CD14-positive monocyte (primary cell): Measurements from ENCODE around the gene FAM167B. TPM values are rescaled to one million over a fixed set of nuclear protein-coding genes. Genes with fewer than 3 reads are reported as not detected.

Source experiments
- DNase-seq, 3 donors: peaks; one replicate each; pipeline ENCODE4 v3.0.0-alpha.2; 2011 to 2022
- H2AFZ ChIP-seq: 2 replicates; pipeline ENCODE4 v1.6.0; 2012; ENCODE audit warnings: mild to moderate bottlenecking, low read depth, low read length, inconsistent platforms; ENCODE audit not compliant: insufficient read depth, poor library complexity, severe bottlenecking
- H3K27ac ChIP-seq, 2 donors: 1 replicate in 1 of 2; 2 replicates in 1 of 2; pipeline ENCODE4 v1.5.1; 2012 to 2013; ENCODE audit warnings: low read length in 2 of 2, control low read depth in 1 of 2, inconsistent platforms in 1 of 2, low read depth in 1 of 2, mild to moderate bottlenecking in 1 of 2
- H3K27me3 ChIP-seq, 2 donors: one replicate each; pipeline versions ENCODE4 v1.6.0 to v1.6.1; 2011 to 2013; ENCODE audit warnings: low read length in 2 of 2; ENCODE audit not compliant: control insufficient read depth in 2 of 2, insufficient read depth in 2 of 2
- H3K36me3 ChIP-seq, 2 donors: replicated peaks in 1 of 2; 1 replicate in 1 of 2; 2 replicates in 1 of 2; pipeline versions ENCODE4 v1.5.1 to v1.6.1; 2012 to 2013; ENCODE audit warnings: low read length in 2 of 2, control low read depth in 1 of 2, inconsistent platforms in 1 of 2, mild to moderate bottlenecking in 1 of 2; ENCODE audit not compliant: insufficient read depth in 2 of 2, control insufficient read depth in 1 of 2
- H3K4me1 ChIP-seq, 2 donors: 1 replicate in 1 of 2; 2 replicates in 1 of 2; pipeline versions ENCODE4 v1.5.1 to v1.6.1; 2012 to 2013; ENCODE audit warnings: low read length in 2 of 2, control low read depth in 1 of 2, inconsistent platforms in 1 of 2, mild to moderate bottlenecking in 1 of 2, moderate library complexity in 1 of 2; ENCODE audit not compliant: insufficient read depth in 2 of 2, control insufficient read depth in 1 of 2
- H3K4me2 ChIP-seq: replicated peaks from 2 replicates; pipeline ENCODE3; 2012; ENCODE audit warnings: low read length, moderate library complexity, mild to moderate bottlenecking; ENCODE audit not compliant: poor library complexity, severe bottlenecking; ENCODE audit errors: extremely low read depth
- H3K4me3 ChIP-seq, 3 experiments: fragments of 200-600 bp in 1 of 3; sonication (generic) in 1 of 3; replicated peaks in 1 of 3; 1 replicate in 2 of 3; 2 replicates in 1 of 3; pipeline ENCODE4 v1.5.1; 2011 to 2013; ENCODE audit warnings: low read length in 3 of 3, mild to moderate bottlenecking in 3 of 3, control low read depth in 2 of 3, low read depth in 2 of 3, inconsistent platforms in 1 of 3, moderate library complexity in 1 of 3
- H3K79me2 ChIP-seq: 2 replicates; pipeline ENCODE4 v1.6.0; 2012; ENCODE audit warnings: mild to moderate bottlenecking, control low read depth, inconsistent platforms, low read length, moderate library complexity; ENCODE audit not compliant: insufficient read depth
- H3K9ac ChIP-seq: 2 replicates; pipeline ENCODE4 v1.6.0; 2017; ENCODE audit warnings: low read length, mild to moderate bottlenecking; ENCODE audit not compliant: insufficient read depth, poor library complexity, severe bottlenecking
- H3K9me3 ChIP-seq, 2 donors: replicated peaks in 1 of 2; 1 replicate in 1 of 2; 2 replicates in 1 of 2; pipeline versions ENCODE4 v1.5.1 to v1.6.1; 2012 to 2013; ENCODE audit warnings: low read length in 2 of 2, control low read depth in 1 of 2; ENCODE audit not compliant: control insufficient read depth in 1 of 2, insufficient read depth in 1 of 2
- H4K20me1 ChIP-seq: 2 replicates; pipeline ENCODE4 v1.6.0; 2012; ENCODE audit warnings: mild to moderate bottlenecking, low read length, control low read depth, moderate library complexity; ENCODE audit not compliant: insufficient read depth
- H3K27ac Mint-ChIP-seq, 7 donors: one replicate each; pipeline ENCODE4 v1.8.0; 2020; ENCODE audit warnings: mild to moderate bottlenecking in 7 of 7, mixed read lengths in 7 of 7, moderate library complexity in 6 of 7, inconsistent platforms in 2 of 7
- H3K27me3 Mint-ChIP-seq, 3 donors: one replicate each; pipeline ENCODE4 v1.8.0; 2021 to 2022; ENCODE audit warnings: low read depth in 3 of 3, mild to moderate bottlenecking in 3 of 3, mixed read lengths in 3 of 3, moderate library complexity in 3 of 3, inconsistent platforms in 1 of 3
- H3K36me3 Mint-ChIP-seq, 2 donors: one replicate each; pipeline ENCODE4 v1.8.0; 2020; ENCODE audit warnings: mixed read lengths in 2 of 2, inconsistent platforms in 1 of 2, mild to moderate bottlenecking in 1 of 2
- H3K4me1 Mint-ChIP-seq: one replicate; pipeline ENCODE4 v1.8.0; 2020; ENCODE audit warnings: mild to moderate bottlenecking, mixed read lengths
- H3K4me3 Mint-ChIP-seq, 2 donors: one replicate each; pipeline ENCODE4 v1.8.0; 2020; ENCODE audit warnings: mild to moderate bottlenecking in 2 of 2, mixed read lengths in 2 of 2, moderate library complexity in 1 of 2
- H3K9me3 Mint-ChIP-seq, 7 donors: one replicate each; pipeline ENCODE4 v1.8.0; 2020 to 2022; ENCODE audit warnings: mixed read lengths in 7 of 7, mild to moderate bottlenecking in 6 of 7, moderate library complexity in 6 of 7, inconsistent platforms in 2 of 7
- CTCF ChIP-seq: fragments of 200-600 bp; IDR thresholded peaks from one replicate; pipeline ENCODE4 v1.8.0; 2022; ENCODE audit warnings: antibody characterized with exemption, mild to moderate bottlenecking
- WGBS: methylation state at CpG from one replicate; pipeline ENCODE4 v1.1.5; 2013; ENCODE audit warnings: missing lambda C conversion rate; ENCODE audit not compliant: insufficient coverage; 5-methylcytosine and 5-hydroxymethylcytosine counted together
- intact Hi-C, 2 donors: fragments of 100-400 bp; cut with micrococcal nuclease; formaldehyde crosslinking; loops; one replicate each; pipeline versions ENCODE4 v1.15.0 to v1.15.1; 2023
- polyA plus RNA-seq, 3 donors: library from polyadenylated mRNA; depleted of rRNA in 1 of 3; unstranded in 2 of 3; stranded (reverse) in 1 of 3; fragments of 300-500 nt in 2 of 3; fragments of >200 nt in 1 of 3; fragmentation: Illumina TruSeq in 2 of 3; gene quantifications; 1 replicate in 2 of 3; 2 replicates in 1 of 3; pipeline ENCODE4 v1.2.3, GENCODE V29; 2012 to 2021

Gene FAM167B
- polyA plus RNA-seq, 3 donors = not detected

GRCh38 chr1:32201011-32201855, 45.8 kb upstream of the FAM167B start:
- H3K4me1 Mint-ChIP-seq = peaks cover 31% of the 10 kb centered on the region
- peaks cover 34 to 38% of the 10 kb centered on the region in 2 donors for H3K4me1 ChIP-seq
- H3K9me3 Mint-ChIP-seq = no peaks in the 10 kb centered on the region
- WGBS = under 1% methylated on average over 11 of the region's 26 CpGs
- H3K27me3 Mint-ChIP-seq = peaks cover 2 to 7% (median 6%) of the 10 kb centered on the region in 3 donors
- peak in 1 of 3 donors; percentile 58 for DNase-seq
- H3K4me2 ChIP-seq = peak overlapping the region; percentile 68
- H3K36me3 ChIP-seq = peaks cover 12 to 22% of the 10 kb centered on the region in 2 donors
- H3K27me3 ChIP-seq = no peaks in the 10 kb centered on the region
- no peak for TF ChIP-seq CTCF
- H3K79me2 ChIP-seq = no peaks in the 10 kb centered on the region
- H3K27ac ChIP-seq = peak overlapping the region in 1 of 2 donors; percentile 59
- H3K9ac ChIP-seq = peak overlapping the region; percentile 60
- H3K27ac Mint-ChIP-seq = peak overlapping the region in 4 of 7 donors; percentile 4 to 87 (median 48)
- no peaks in the 10 kb centered on the region for H3K9me3 ChIP-seq
- no peaks in the 10 kb centered on the region for H4K20me1 ChIP-seq
- peak overlapping the region; percentile 59 to 79 (median 79) for H3K4me3 ChIP-seq
- intact Hi-C loops = no loop called here
- peak overlapping the region; percentile 91 to 94 for H3K4me3 Mint-ChIP-seq
- H2AFZ ChIP-seq = peak overlapping the region; percentile 91
- peaks cover 18 to 20% of the 10 kb centered on the region in 2 donors for H3K36me3 Mint-ChIP-seq

- 91% methylated on average over 10 of the region's 26 CpGs for WGBS
- peak overlapping the region; percentile 84 to 90 for H3K4me3 Mint-ChIP-seq
- Histone ChIP-seq H3K9me3 (no peaks in the 10 kb centered on the region), H4K20me1 (no peaks in the 10 kb centered on the region), H3K27me3 (no peaks in the 10 kb centered on the region), H3K9ac (peak overlapping the region; percentile 70), H3K4me1 (peaks cover 34 to 35% of the 10 kb centered on the region in 2 donors), H3K79me2 (no peaks in the 10 kb centered on the region), H3K36me3 (no peaks in the 10 kb centered on the region), H3K4me3 (peak overlapping the region; percentile 44 to 84 (median 68)), H3K4me2 (peak overlapping the region; percentile 94), H2AFZ (peak overlapping the region; percentile 92), H3K27ac (peak overlapping the region in 1 of 2 donors; percentile 54)
- no peak for TF ChIP-seq CTCF
- H3K9me3 Mint-ChIP-seq = peaks cover 0 to 1% (median 0%) of the 10 kb centered on the region in 7 donors
- intact Hi-C loops = no loop called here
- H3K36me3 Mint-ChIP-seq = no peaks in the 10 kb centered on the region
- peak overlapping the region in 4 of 7 donors; percentile 15 to 90 (median 72) for H3K27ac Mint-ChIP-seq
- peaks cover 3 to 7% (median 6%) of the 10 kb centered on the region in 3 donors for H3K27me3 Mint-ChIP-seq
- DNase-seq = no peak
- peaks cover 38% of the 10 kb centered on the region for H3K4me1 Mint-ChIP-seq
Measured at GRCh38 chr1:32204943-32205361, 42.1 kb upstream of the FAM167B start.
